Ishikawa (cell line): ENCODE measurements around the gene REC114.

ENCODE experiments used
- CEBPB ChIP-seq: IDR thresholded peaks from 2 replicates; pipeline ENCODE4 v1.6.1; 2012
- CREB1 ChIP-seq: IDR thresholded peaks from 2 replicates; pipeline ENCODE4 v1.6.1; 2012; ENCODE audit warnings: low read depth
- EGR1 ChIP-seq: IDR thresholded peaks from 2 replicates; pipeline ENCODE4 v1.6.1; 2012
- EP300 ChIP-seq: IDR thresholded peaks from 2 replicates; pipeline ENCODE4 v1.6.1; 2012; ENCODE audit warnings: borderline replicate concordance
- FOXM1 ChIP-seq: IDR thresholded peaks from 2 replicates; pipeline ENCODE4 v1.6.1; 2012; ENCODE audit warnings: low read depth, borderline replicate concordance
- MAX ChIP-seq: IDR thresholded peaks from 2 replicates; pipeline ENCODE4 v1.6.1; 2012
- NFIC ChIP-seq: IDR thresholded peaks from 2 replicates; pipeline ENCODE4 v1.6.1; 2012
- RAD21 ChIP-seq: IDR thresholded peaks from 2 replicates; pipeline ENCODE4 v1.6.1; 2012; ENCODE audit warnings: low read depth
- REST ChIP-seq: IDR thresholded peaks from 2 replicates; pipeline ENCODE4 v1.6.1; 2012; ENCODE audit warnings: low read depth, mild to moderate bottlenecking
- TAF1 ChIP-seq: IDR thresholded peaks from 2 replicates; pipeline ENCODE4 v1.6.1; 2012; ENCODE audit warnings: low read depth, mild to moderate bottlenecking
- TCF12 ChIP-seq: IDR thresholded peaks from 2 replicates; pipeline ENCODE4 v1.6.1; 2012; ENCODE audit warnings: low read depth
- TEAD4 ChIP-seq: IDR thresholded peaks from 2 replicates; pipeline ENCODE4 v1.6.1; 2012
- USF1 ChIP-seq: IDR thresholded peaks from 2 replicates; pipeline ENCODE4 v1.6.1; 2012
- YY1 ChIP-seq: IDR thresholded peaks from 2 replicates; pipeline ENCODE4 v1.6.1; 2012; ENCODE audit warnings: low read depth
- ZBTB7A ChIP-seq: IDR thresholded peaks from 2 replicates; pipeline ENCODE4 v1.6.1; 2012; ENCODE audit warnings: low read depth

REC114 gene

GRCh38 chr15:73593304-73594074 lies 150.5 kb downstream of the REC114 start:
- TF ChIP-seq MAX (no peak), CREB1 (no peak), RAD21 (no peak), NFIC (no peak)

GRCh38 chr15:73594109-73594508 lies 151.1 kb downstream of the REC114 start:
- TF ChIP-seq TAF1 (no peak), YY1 (no peak), FOXM1 (no peak), EP300 (no peak), NFIC (no peak), REST (no peak), TEAD4 (no peak), MAX (no peak), ZBTB7A (no peak), CREB1 (no peak), USF1 (no peak), EGR1 (no peak)

- TF ChIP-seq CREB1 (no peak), EGR1 (no peak), YY1 (no peak), TEAD4 (no peak), NFIC (no peak), REST (no peak), CEBPB (no peak), FOXM1 (no peak), EP300 (no peak), TAF1 (no peak)
Measured at GRCh38 chr15:73596174-73596573, 153.2 kb downstream of the REC114 start.

- TF ChIP-seq ZBTB7A (no peak), TEAD4 (no peak), FOXM1 (no peak), EGR1 (no peak), TAF1 (no peak), NFIC (no peak), YY1 (no peak), CREB1 (no peak), MAX (no peak), EP300 (no peak)
Measured at GRCh38 chr15:73597036-73597638, 154.2 kb downstream of the REC114 start.

- TF ChIP-seq TCF12 (no peak), CEBPB (no peak), EP300 (no peak), EGR1 (no peak), USF1 (no peak), MAX (no peak)
Measured at GRCh38 chr15:73598530-73599160, 155.7 kb downstream of the REC114 start.

- no peak for TF ChIP-seq USF1
- no peak for TF ChIP-seq EGR1
- no peak for TF ChIP-seq ZBTB7A
- TF ChIP-seq YY1 = no peak
- no peak for TF ChIP-seq CEBPB
- TF ChIP-seq TAF1 = no peak
- TF ChIP-seq FOXM1 = no peak
- TF ChIP-seq NFIC = no peak
- TF ChIP-seq REST = no peak
- TF ChIP-seq CREB1 = no peak
- no peak for TF ChIP-seq EP300
- no peak for TF ChIP-seq TEAD4
- no peak for TF ChIP-seq RAD21
- TF ChIP-seq MAX = no peak
- no peak for TF ChIP-seq TCF12
Measured at GRCh38 chr15:73599934-73600333, 157.0 kb downstream of the REC114 start.
